ENCODE results near the gene GULP1.

GRCh38 chr2:188345020-188345419 is 53.3 kb downstream of the GULP1 start:
- no peak for TF ChIP-seq CTCF (IDR thresholded peaks at IDR 0.05)
- TF ChIP-seq EP300 (IDR thresholded peaks at IDR 0.05; ENCODE audit: low read depth), result no peak
- TF ChIP-seq POLR2AphosphoS5 (IDR thresholded peaks at IDR 0.05), result no peak
- no peak for TF ChIP-seq POLR2A (IDR thresholded peaks at IDR 0.05)
